OCI-LY7 (cell line): ENCODE measurements around the gene TAL1. TPM values are rescaled to one million over a fixed set of nuclear protein-coding genes. Genes with fewer than 3 reads are reported as not detected.
A peak's percentile ranks its signal among the peaks of the same experiment; 100 is the strongest.
"Not testable (repeated sequence)": the region's sequence is repeated elsewhere in the genome, so short reads cannot be mapped to it uniquely, and the experiment has no call there.

Experiments
- BruUV-seq: library from RNA; stranded (reverse); fragments of 400-500 nt; replicated peaks from 2 replicates; lab custom pipeline; 2021; lab: Mats Ljungman, UMichigan
- CTCF ChIA-PET: fragments of 300-600 bp; sonication (Branson Sonifier 250); formaldehyde crosslinking; loops from one replicate; lab custom pipeline; 2022; ENCODE audit warnings: antibody characterized with exemption; ENCODE audit not compliant: unreplicated experiment; lab: Charles Lee
- POLR2A ChIA-PET: fragments of 300-600 bp; sonication (Branson Sonifier 250); formaldehyde crosslinking; loops from one replicate; lab custom pipeline; 2022; ENCODE audit warnings: antibody characterized with exemption; lab: Charles Lee
- DNase-seq: peaks from one replicate; pipeline ENCODE4 v3.0.0-alpha.2; 2015; ENCODE audit warnings: low spot score
- H2AFZ ChIP-seq: fragments of 200-600 bp; sonication (generic), shearing (Covaris generic); 2 replicates; pipeline ENCODE4 v1.6.1; 2014; ENCODE audit warnings: mild to moderate bottlenecking, antibody characterized with exemption, low read length, moderate library complexity
- H3K27ac ChIP-seq: fragments of 200-600 bp; sonication (generic); 2 replicates; pipeline ENCODE4 v1.5.1; 2014; ENCODE audit warnings: mixed run types, low read depth, mild to moderate bottlenecking, moderate library complexity, low read length, inconsistent platforms; ENCODE audit not compliant: poor library complexity, severe bottlenecking
- H3K36me3 ChIP-seq: fragments of 200-600 bp; sonication (generic); 2 replicates; pipeline ENCODE4 v1.6.1; 2014; ENCODE audit warnings: mild to moderate bottlenecking, antibody characterized with exemption, low read length, moderate library complexity, mixed read lengths; ENCODE audit not compliant: insufficient read depth
- H3K4me1 ChIP-seq: fragments of 200-600 bp; sonication (generic); 2 replicates; pipeline ENCODE4 v1.5.1; 2014; ENCODE audit warnings: mild to moderate bottlenecking, low read length; ENCODE audit not compliant: insufficient read depth, poor library complexity, severe bottlenecking
- H3K4me2 ChIP-seq: fragments of 200-600 bp; sonication (generic); 2 replicates; pipeline ENCODE4 v1.6.1; 2014; ENCODE audit warnings: mild to moderate bottlenecking, low read length
- H3K4me3 ChIP-seq: fragments of 200-600 bp; sonication (generic); 2 replicates; pipeline ENCODE4 v1.5.1; 2014; ENCODE audit warnings: mild to moderate bottlenecking, low read depth, low read length; ENCODE audit not compliant: poor library complexity, severe bottlenecking
- H3K79me2 ChIP-seq: fragments of 200-600 bp; sonication (generic); 2 replicates; pipeline ENCODE4 v1.6.1; 2016; ENCODE audit warnings: low read depth, mild to moderate bottlenecking, low read length, moderate library complexity, mixed read lengths; ENCODE audit not compliant: insufficient read depth
- H3K9me2 ChIP-seq: fragments of 200-600 bp; sonication (generic); 2 replicates; pipeline ENCODE4 v1.6.1; 2016; ENCODE audit warnings: mild to moderate bottlenecking, low read length, mixed read lengths; ENCODE audit not compliant: insufficient read depth
- H3K9me3 ChIP-seq: fragments of 200-600 bp; sonication (generic); 2 replicates; pipeline ENCODE4 v1.6.1; 2014; ENCODE audit warnings: mild to moderate bottlenecking, mixed run types, low read length, mixed read lengths
- H4K20me1 ChIP-seq: fragments of 200-600 bp; sonication (generic); 2 replicates; pipeline ENCODE4 v1.6.1; 2014; ENCODE audit warnings: mild to moderate bottlenecking, antibody characterized with exemption, low read length, moderate library complexity, mixed read lengths; ENCODE audit not compliant: insufficient read depth
- EZH2phosphoT487 ChIP-seq: fragments of 200-600 bp; sonication (generic); IDR thresholded peaks from 2 replicates; pipeline ENCODE4 v1.6.1; 2018; ENCODE audit warnings: low read depth, borderline replicate concordance, mild to moderate bottlenecking, mixed run types, antibody characterized with exemption, low read length, moderate library complexity, mixed read lengths
- intact Hi-C: fragments of 100-400 bp; cut with micrococcal nuclease; formaldehyde crosslinking; loops from one replicate; pipeline ENCODE4 v1.10.0; 2022; ENCODE audit not compliant: unreplicated experiment
- total RNA-seq, 2 experiments: library from RNA; depleted of rRNA in 1 of 2; stranded (reverse); fragments of >200 nt in 1 of 2; shearing (Covaris generic) in 1 of 2; gene quantifications; 2 replicates each; pipeline ENCODE4 v1.2.3, GENCODE V29; 2014 to 2022
- TF ChIP-seq, protein P1 (sequence below): fragments of 200-600 bp; sonication (generic); conservative IDR thresholded peaks from 2 replicates; pipeline ENCODE4 v1.5.1; 2014; ENCODE audit warnings: mild to moderate bottlenecking, antibody characterized with exemption, low read length, moderate library complexity, mixed read lengths

TAL1 gene
- total RNA-seq, 2 experiments from 2014 or later: not detected

- H3K27ac ChIP-seq, H3K4me3 ChIP-seq, H3K9me2 ChIP-seq, CTCF ChIA-PET, H3K9me3 ChIP-seq, H3K4me1 ChIP-seq, H4K20me1 ChIP-seq, H3K79me2 ChIP-seq, BruUV-seq, H2AFZ ChIP-seq, DNase-seq, POLR2A ChIA-PET, H3K4me2 ChIP-seq: not testable (repeated sequence)
- intact Hi-C loops: loop anchor here (5.0 kb wide), 1 partner anchor 37 kb away; no protein-coding TSS in a partner anchor
- H3K36me3 ChIP-seq: peaks cover 98% of the 10 kb centered on the region
Measured at GRCh38 chr1:47265529-47265928, 33.5 kb upstream of the TAL1 start.

- no peaks in the 10 kb centered on the region for H3K9me2 ChIP-seq
- ChIA-PET POLR2A (interaction anchor here (0.6 to 2.4 kb wide), 8 partner anchors 10 to 1165 kb away, joined by 3 to 9 read pairs (median 3); partner anchors contain the start of gene STIL), CTCF (interaction anchor here (0.5 to 1.2 kb wide), 2 partner anchors 63 to 84 kb away, joined by 3 to 5 read pairs; no protein-coding TSS in a partner anchor)
- peak; percentile 53 for DNase-seq
- H3K4me2 ChIP-seq: no peak overlapping the region
- no peak overlapping the region for H2AFZ ChIP-seq
- no TSS peak for BruUV-seq
- intact Hi-C loops: loop anchor here (1.0 kb wide), 1 partner anchor 70 kb away; no protein-coding TSS in a partner anchor
- H4K20me1 ChIP-seq: no peaks in the 10 kb centered on the region
- H3K79me2 ChIP-seq: no peaks in the 10 kb centered on the region
- H3K4me3 ChIP-seq: no peak overlapping the region
- peaks cover 95% of the 10 kb centered on the region for H3K36me3 ChIP-seq
- H3K27ac ChIP-seq: no peak overlapping the region
- no peaks in the 10 kb centered on the region for H3K9me3 ChIP-seq
- TF ChIP-seq EZH2phosphoT487: no peak
- TF ChIP-seq, protein P1, sequence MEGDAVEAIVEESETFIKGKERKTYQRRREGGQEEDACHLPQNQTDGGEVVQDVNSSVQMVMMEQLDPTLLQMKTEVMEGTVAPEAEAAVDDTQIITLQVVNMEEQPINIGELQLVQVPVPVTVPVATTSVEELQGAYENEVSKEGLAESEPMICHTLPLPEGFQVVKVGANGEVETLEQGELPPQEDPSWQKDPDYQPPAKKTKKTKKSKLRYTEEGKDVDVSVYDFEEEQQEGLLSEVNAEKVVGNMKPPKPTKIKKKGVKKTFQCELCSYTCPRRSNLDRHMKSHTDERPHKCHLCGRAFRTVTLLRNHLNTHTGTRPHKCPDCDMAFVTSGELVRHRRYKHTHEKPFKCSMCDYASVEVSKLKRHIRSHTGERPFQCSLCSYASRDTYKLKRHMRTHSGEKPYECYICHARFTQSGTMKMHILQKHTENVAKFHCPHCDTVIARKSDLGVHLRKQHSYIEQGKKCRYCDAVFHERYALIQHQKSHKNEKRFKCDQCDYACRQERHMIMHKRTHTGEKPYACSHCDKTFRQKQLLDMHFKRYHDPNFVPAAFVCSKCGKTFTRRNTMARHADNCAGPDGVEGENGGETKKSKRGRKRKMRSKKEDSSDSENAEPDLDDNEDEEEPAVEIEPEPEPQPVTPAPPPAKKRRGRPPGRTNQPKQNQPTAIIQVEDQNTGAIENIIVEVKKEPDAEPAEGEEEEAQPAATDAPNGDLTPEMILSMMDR: peak; percentile 89
- H3K4me1 ChIP-seq: no peaks in the 10 kb centered on the region
Measured at GRCh38 chr1:47262787-47263413, 30.9 kb upstream of the TAL1 start.

DNA sequence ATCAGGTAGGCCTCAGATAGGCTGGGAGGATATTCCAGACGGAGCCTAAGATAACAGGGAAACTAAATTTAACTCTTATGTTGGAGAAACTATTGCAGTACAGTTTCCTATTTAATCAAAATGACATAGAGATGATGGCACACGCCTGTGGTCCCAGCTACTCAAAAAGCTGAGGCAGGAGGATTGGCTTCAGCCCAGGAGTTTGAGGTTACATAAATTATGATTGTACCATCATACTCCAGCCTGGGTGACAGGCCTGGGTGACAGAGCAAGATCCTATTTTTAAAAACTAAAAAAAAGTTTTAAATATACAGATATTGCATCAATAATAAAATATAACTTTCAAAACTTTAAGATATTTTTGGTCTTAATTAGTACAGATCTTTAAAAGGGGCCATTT is 25.2 kb upstream of the TAL1 start:
- no peak overlapping the region for H2AFZ ChIP-seq
- TF ChIP-seq, protein P1: no peak
- no peak for TF ChIP-seq EZH2phosphoT487
- BruUV-seq: no TSS peak
- H3K4me2 ChIP-seq: no peak overlapping the region
- ChIA-PET POLR2A (interaction anchor here (0.8 to 1.0 kb wide), 2 partner anchors 19 to 61 kb away, joined by 3 to 6 read pairs; no protein-coding TSS in a partner anchor), CTCF (no interaction called here)
- intact Hi-C loops: no loop called here
- DNase-seq: no peak
- H3K9me2 ChIP-seq: no peaks in the 10 kb centered on the region
- H3K79me2 ChIP-seq: 0 out of 2 replicates have a peak, but pooled peaks cover 4% of the 10 kb centered on the region
- H3K36me3 ChIP-seq: peaks cover 93% of the 10 kb centered on the region
- no peak overlapping the region for H3K27ac ChIP-seq
- no peaks in the 10 kb centered on the region for H3K4me1 ChIP-seq
- no peak overlapping the region for H3K4me3 ChIP-seq
- no peaks in the 10 kb centered on the region for H4K20me1 ChIP-seq
- H3K9me3 ChIP-seq: no peaks in the 10 kb centered on the region
